Karpas-422 (cell line): ENCODE measurements around the gene GALNT1. TPM values are rescaled to one million over a fixed set of nuclear protein-coding genes. Genes with fewer than 3 reads are reported as not detected.

Experiments used
- DNase-seq: peaks from one replicate; pipeline ENCODE4 v3.0.0-alpha.2; 2015
- H2AFZ ChIP-seq: fragments of 200-600 bp; sonication (generic); 2 replicates; pipeline ENCODE4 v1.6.1; 2014; ENCODE audit warnings: antibody characterized with exemption, low read length, mixed read lengths
- H3K27ac ChIP-seq: fragments of 200-600 bp; sonication (generic); 2 replicates; pipeline ENCODE4 v1.5.1; 2014; ENCODE audit warnings: mild to moderate bottlenecking, low read length, moderate library complexity
- H3K27me3 ChIP-seq: fragments of 200-600 bp; sonication (generic); 2 replicates; pipeline ENCODE4 v1.6.1; 2014; ENCODE audit warnings: low read length, mixed read lengths
- H3K36me3 ChIP-seq: fragments of 200-600 bp; sonication (generic); 2 replicates; pipeline ENCODE4 v1.6.1; 2014; ENCODE audit warnings: low read length, mixed read lengths; ENCODE audit not compliant: insufficient read depth
- H3K4me1 ChIP-seq: fragments of 200-600 bp; sonication (generic); 2 replicates; pipeline ENCODE4 v1.6.1; 2014; ENCODE audit warnings: mild to moderate bottlenecking, low read length, mixed read lengths
- H3K4me2 ChIP-seq: fragments of 200-600 bp; sonication (generic); 2 replicates; pipeline ENCODE4 v1.6.1; 2014; ENCODE audit warnings: low read length, low read depth, mild to moderate bottlenecking; ENCODE audit not compliant: poor library complexity, severe bottlenecking
- H3K4me3 ChIP-seq: fragments of 200-600 bp; sonication (generic); 2 replicates; pipeline ENCODE4 v1.5.1; 2014; ENCODE audit warnings: mild to moderate bottlenecking, antibody characterized with exemption, low read length, mixed read lengths
- H3K79me2 ChIP-seq: fragments of 200-600 bp; sonication (generic); 2 replicates; pipeline ENCODE4 v1.6.1; 2014; ENCODE audit warnings: mild to moderate bottlenecking, low read length, mixed read lengths
- H3K9ac ChIP-seq: fragments of 200-600 bp; sonication (generic); 2 replicates; pipeline ENCODE4 v1.6.0; 2014; ENCODE audit warnings: low read length
- H3K9me2 ChIP-seq: fragments of 200-600 bp; sonication (generic), shearing (Covaris generic); replicated peaks from 2 replicates; pipeline ENCODE4 v1.6.0; 2014; ENCODE audit warnings: mild to moderate bottlenecking, low read length, moderate library complexity; ENCODE audit not compliant: insufficient read depth
- H3K9me3 ChIP-seq: fragments of 300-700, 200-600 bp; sonication (generic); 2 replicates; pipeline ENCODE4 v1.6.1; 2014; ENCODE audit warnings: low read length, mixed read lengths
- H4K20me1 ChIP-seq: fragments of 200-600 bp; sonication (generic); 2 replicates; pipeline ENCODE4 v1.6.1; 2014; ENCODE audit warnings: mild to moderate bottlenecking, antibody characterized with exemption, low read length, low read depth; ENCODE audit not compliant: insufficient read depth
- total RNA-seq: library from RNA; depleted of rRNA; stranded (reverse); fragments of >200 nt; shearing (Covaris generic); gene quantifications from 2 replicates; pipeline ENCODE4 v1.2.3, GENCODE V29; 2014; ENCODE audit warnings: low replicate concordance

GALNT1 gene
- total RNA-seq, 1 experiment from 2014 or later: 259 TPM

- Histone ChIP-seq H3K79me2 (peaks cover 7% of the 10 kb centered on the region), H3K36me3 (peaks cover 51% of the 10 kb centered on the region), H4K20me1 (no peaks in the 10 kb centered on the region), H3K27ac (no peak overlapping the region), H2AFZ (no peak overlapping the region), H3K27me3 (no peaks in the 10 kb centered on the region), H3K4me3 (no peak overlapping the region), H3K9me2 (no peaks in the 10 kb centered on the region), H3K4me2 (no peak overlapping the region), H3K9ac (no peak overlapping the region), H3K9me3 (no peaks in the 10 kb centered on the region), H3K4me1 (0 out of 2 replicates have a peak, but pooled peaks cover 2% of the 10 kb centered on the region)
- DNase-seq: no peak
These were observed 121.6 kb downstream of the GALNT1 start for GRCh38 chr18:35703043-35703688.

GRCh38 chr18:35705988-35706387, 124.4 kb downstream of the GALNT1 start:
- DNase-seq: no peak
- Histone ChIP-seq H3K36me3 (peaks cover 69% of the 10 kb centered on the region), H3K79me2 (peaks cover 7% of the 10 kb centered on the region), H3K4me2 (no peak overlapping the region), H3K4me1 (0 out of 2 replicates have a peak, but pooled peaks cover 2% of the 10 kb centered on the region), H4K20me1 (no peaks in the 10 kb centered on the region), H2AFZ (no peak overlapping the region), H3K27ac (no peak overlapping the region), H3K9me2 (no peaks in the 10 kb centered on the region), H3K4me3 (no peak overlapping the region), H3K9me3 (no peaks in the 10 kb centered on the region), H3K27me3 (no peaks in the 10 kb centered on the region), H3K9ac (no peak overlapping the region)

DNA sequence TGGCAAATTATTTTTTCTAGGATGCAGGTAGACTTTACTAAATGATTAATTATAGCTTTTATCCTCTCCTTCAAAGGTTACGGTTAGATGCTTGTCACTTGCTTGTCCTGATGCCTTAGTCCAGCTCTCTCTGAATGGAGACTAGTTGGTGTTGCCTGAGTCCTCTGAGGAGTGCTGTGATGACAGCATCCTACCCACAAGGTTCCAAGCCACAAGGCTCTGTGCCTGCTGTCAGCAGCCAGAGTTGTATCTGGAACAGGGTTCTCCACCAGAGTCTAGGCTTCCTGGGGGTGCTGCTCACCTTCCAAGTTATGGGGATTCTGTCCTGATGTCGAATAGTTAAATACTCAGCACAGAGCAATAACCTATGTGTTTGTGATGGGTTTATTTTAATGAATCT, 125.7 kb downstream of the GALNT1 start:
- H2AFZ ChIP-seq: no peak overlapping the region
- no peak overlapping the region for H3K27ac ChIP-seq
- H3K79me2 ChIP-seq: peaks cover 6% of the 10 kb centered on the region
- H3K4me1 ChIP-seq: 0 out of 2 replicates have a peak, but pooled peaks cover 2% of the 10 kb centered on the region
- H3K9me2 ChIP-seq: no peaks in the 10 kb centered on the region
- H3K9ac ChIP-seq: no peak overlapping the region
- H3K4me3 ChIP-seq: no peak overlapping the region
- H4K20me1 ChIP-seq: no peaks in the 10 kb centered on the region
- no peak overlapping the region for H3K4me2 ChIP-seq
- H3K27me3 ChIP-seq: no peaks in the 10 kb centered on the region
- H3K36me3 ChIP-seq: peaks cover 77% of the 10 kb centered on the region
- no peaks in the 10 kb centered on the region for H3K9me3 ChIP-seq
- no peak for DNase-seq

DNA sequence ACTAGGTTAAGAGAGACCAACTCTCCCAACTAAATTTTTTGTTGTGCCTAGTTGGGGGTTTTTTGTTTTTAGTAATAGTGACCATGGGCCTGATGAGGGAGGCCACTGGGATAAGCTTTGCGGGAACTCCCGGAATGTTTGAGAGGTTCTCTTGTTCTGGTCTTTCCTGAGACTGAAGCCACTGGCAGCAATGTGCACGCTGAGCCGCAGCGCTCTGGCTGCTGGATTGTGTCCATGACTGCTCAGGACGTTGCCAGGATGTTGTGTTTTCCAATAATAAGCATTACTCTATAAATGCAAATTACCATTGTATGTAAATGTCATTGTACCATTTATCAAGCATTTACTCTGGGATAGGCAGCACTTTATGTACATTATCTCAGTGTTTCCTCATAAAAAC, 126.1 kb downstream of the GALNT1 start:
- no peak overlapping the region for H3K4me2 ChIP-seq
- no peak overlapping the region for H3K27ac ChIP-seq
- peaks cover 77% of the 10 kb centered on the region for H3K36me3 ChIP-seq
- 0 out of 2 replicates have a peak, but pooled peaks cover 2% of the 10 kb centered on the region for H3K4me1 ChIP-seq
- H2AFZ ChIP-seq: no peak overlapping the region
- H3K9me2 ChIP-seq: no peaks in the 10 kb centered on the region
- H3K4me3 ChIP-seq: no peak overlapping the region
- no peak for DNase-seq
- no peaks in the 10 kb centered on the region for H3K27me3 ChIP-seq
- H3K9me3 ChIP-seq: no peaks in the 10 kb centered on the region
- H3K79me2 ChIP-seq: peaks cover 2% of the 10 kb centered on the region; the same call in 1 of the 2 replicates
- H4K20me1 ChIP-seq: no peaks in the 10 kb centered on the region
- H3K9ac ChIP-seq: no peak overlapping the region

GRCh38 chr18:35710581-35710980, 129.0 kb downstream of the GALNT1 start:
- H3K9ac ChIP-seq: no peak overlapping the region

DNA sequence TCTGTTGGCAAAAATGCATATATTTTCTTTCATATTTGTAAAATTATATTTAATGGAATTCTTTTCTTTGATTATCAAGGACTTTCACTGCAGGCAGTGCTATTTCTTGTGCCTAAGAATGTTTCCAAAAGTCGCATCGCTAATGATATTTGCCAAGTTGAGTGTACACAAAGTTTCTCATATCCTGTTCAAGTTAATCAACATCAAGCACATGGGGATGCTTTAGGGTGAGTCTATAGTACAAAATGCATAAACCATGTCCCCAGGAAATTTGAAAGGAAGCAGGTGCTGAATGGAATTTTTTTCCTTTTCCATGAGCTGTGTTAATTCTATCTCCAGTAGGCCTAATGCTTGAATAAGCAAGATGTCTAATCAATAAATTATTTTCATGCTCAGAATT, 129.7 kb downstream of the GALNT1 start:
- H2AFZ ChIP-seq: no peak overlapping the region
- H3K4me2 ChIP-seq: no peak overlapping the region
- H3K36me3 ChIP-seq: peaks cover 69% of the 10 kb centered on the region
- H3K9ac ChIP-seq: no peak overlapping the region
- no peaks in the 10 kb centered on the region for H4K20me1 ChIP-seq
- DNase-seq: no peak
- H3K9me3 ChIP-seq: no peaks in the 10 kb centered on the region
- no peaks in the 10 kb centered on the region for H3K9me2 ChIP-seq
- no peaks in the 10 kb centered on the region for H3K27me3 ChIP-seq
- 0 out of 2 replicates have a peak, but pooled peaks cover 2% of the 10 kb centered on the region for H3K4me1 ChIP-seq
- H3K27ac ChIP-seq: no peak overlapping the region
- H3K4me3 ChIP-seq: no peak overlapping the region
- H3K79me2 ChIP-seq: no peaks in the 10 kb centered on the region

More at GRCh38 chr18:35710581-35710980, 129.0 kb downstream of the GALNT1 start:
- Histone ChIP-seq H3K36me3 (peaks cover 72% of the 10 kb centered on the region), H3K27ac (no peak overlapping the region), H3K9me3 (no peaks in the 10 kb centered on the region), H3K27me3 (no peaks in the 10 kb centered on the region), H3K9me2 (no peaks in the 10 kb centered on the region), H3K4me2 (no peak overlapping the region), H3K79me2 (no peaks in the 10 kb centered on the region), H3K4me1 (0 out of 2 replicates have a peak, but pooled peaks cover 2% of the 10 kb centered on the region), H4K20me1 (no peaks in the 10 kb centered on the region), H3K4me3 (no peak overlapping the region), H2AFZ (no peak overlapping the region)
- DNase-seq: no peak

DNA sequence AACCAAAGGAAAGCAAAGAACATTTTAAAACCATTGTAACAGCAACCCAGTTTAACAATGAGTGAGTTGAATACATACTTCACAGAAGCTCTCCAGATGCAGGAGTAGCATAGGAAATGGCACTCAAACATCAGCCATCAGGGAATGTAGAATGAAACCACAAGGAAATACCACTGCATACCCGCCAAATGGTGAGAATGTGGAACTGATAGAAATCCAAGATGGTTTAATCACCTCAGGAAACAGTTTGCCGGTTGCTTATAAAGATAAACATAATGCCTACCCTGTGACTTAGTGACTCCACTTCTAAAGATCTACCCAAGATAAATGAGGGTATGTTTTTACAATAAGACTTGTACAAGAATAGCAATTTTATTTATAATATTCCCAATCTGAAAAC, 132.0 kb downstream of the GALNT1 start:
- no peak for DNase-seq
- Histone ChIP-seq H4K20me1 (no peaks in the 10 kb centered on the region), H3K36me3 (peaks cover 62% of the 10 kb centered on the region), H3K4me2 (no peak overlapping the region), H3K9me3 (no peaks in the 10 kb centered on the region), H3K4me1 (no peaks in the 10 kb centered on the region), H3K27me3 (no peaks in the 10 kb centered on the region), H2AFZ (no peak overlapping the region), H3K79me2 (no peaks in the 10 kb centered on the region), H3K9ac (no peak overlapping the region), H3K9me2 (no peaks in the 10 kb centered on the region), H3K4me3 (no peak overlapping the region), H3K27ac (no peak overlapping the region)

GRCh38 chr18:35714539-35714938, 133.0 kb downstream of the GALNT1 start:
- Histone ChIP-seq H3K4me3 (no peak overlapping the region), H3K9me3 (no peaks in the 10 kb centered on the region), H3K4me1 (no peaks in the 10 kb centered on the region), H3K27ac (no peak overlapping the region), H3K9ac (no peak overlapping the region), H3K79me2 (no peaks in the 10 kb centered on the region), H3K36me3 (peaks cover 52% of the 10 kb centered on the region), H4K20me1 (no peaks in the 10 kb centered on the region), H3K27me3 (no peaks in the 10 kb centered on the region), H3K9me2 (no peaks in the 10 kb centered on the region), H2AFZ (no peak overlapping the region), H3K4me2 (no peak overlapping the region)
- no peak for DNase-seq
